ENCODE data around the gene FAM107B. TPM values are rescaled to one million over a fixed set of nuclear protein-coding genes. Genes with fewer than 3 reads are reported as not detected.
"Not testable (repeated sequence)": the region's sequence is repeated elsewhere in the genome, so short reads cannot be mapped to it uniquely, and the experiment has no call there.

The FAM107B gene
- polyA plus RNA-seq, 1 donor, result 105 TPM

GRCh38 chr10:14737808-14738545 lies 36.7 kb downstream of the FAM107B start:
- DNase-seq, result no peak

- peak; percentile 30 for DNase-seq
Measured at GRCh38 chr10:14736600-14737081, 38.1 kb downstream of the FAM107B start.

- no peak for DNase-seq
Measured at GRCh38 chr10:14736043-14736442, 38.7 kb downstream of the FAM107B start.

- DNase-seq, result no peak
Measured at GRCh38 chr10:14731875-14732512, 42.7 kb downstream of the FAM107B start.

GRCh38 chr10:14728346-14728745 lies 46.4 kb downstream of the FAM107B start:
- DNase-seq, result no peak

- DNase-seq, result no peak
Measured at GRCh38 chr10:14727924-14728323, 46.8 kb downstream of the FAM107B start.

- DNase-seq, result no peak
Measured at GRCh38 chr10:14727465-14727864, 47.2 kb downstream of the FAM107B start.

- DNase-seq, result no peak
Measured at GRCh38 chr10:14724931-14725330, 49.8 kb downstream of the FAM107B start.

- no peak for DNase-seq
Measured at GRCh38 chr10:14723052-14723689, 51.5 kb downstream of the FAM107B start.

GRCh38 chr10:14717552-14717951 lies 57.1 kb downstream of the FAM107B start:
- no peak for DNase-seq

GRCh38 chr10:14712991-14713424 lies 61.7 kb downstream of the FAM107B start:
- DNase-seq, result no peak

- not testable (repeated sequence) for DNase-seq
Measured at GRCh38 chr10:14709344-14709743, 65.4 kb downstream of the FAM107B start.

- no peak for DNase-seq
Measured at GRCh38 chr10:14707481-14707880, 67.2 kb downstream of the FAM107B start.

- no peak for DNase-seq
Measured at GRCh38 chr10:14705548-14706230, 69.0 kb downstream of the FAM107B start.

GRCh38 chr10:14703631-14704001 lies 71.1 kb downstream of the FAM107B start:
- no peak for DNase-seq

- no peak for DNase-seq
Measured at GRCh38 chr10:14701466-14701865, 73.2 kb downstream of the FAM107B start.

GRCh38 chr10:14700546-14700945 lies 74.2 kb downstream of the FAM107B start:
- DNase-seq, result no peak

GRCh38 chr10:14699482-14699881 lies 75.2 kb downstream of the FAM107B start:
- no peak for DNase-seq

GRCh38 chr10:14698829-14699170 lies 75.9 kb downstream of the FAM107B start:
- DNase-seq, result no peak

GRCh38 chr10:14698111-14698828 lies 76.4 kb downstream of the FAM107B start:
- no peak for DNase-seq

GRCh38 chr10:14697281-14697680 lies 77.4 kb downstream of the FAM107B start:
- DNase-seq, result no peak

GRCh38 chr10:14696821-14697220 lies 77.9 kb downstream of the FAM107B start:
- DNase-seq, result no peak

Data from left kidney (tissue), 2 donors.